NCI-H526 (cell line): ENCODE data around the gene U2SURP.

Experiments used
- DNase-seq, 2 experiments: peaks; one replicate each; lab custom pipeline; 2025; lab: John Stamatoyannopoulos, UW

Gene U2SURP

DNA sequence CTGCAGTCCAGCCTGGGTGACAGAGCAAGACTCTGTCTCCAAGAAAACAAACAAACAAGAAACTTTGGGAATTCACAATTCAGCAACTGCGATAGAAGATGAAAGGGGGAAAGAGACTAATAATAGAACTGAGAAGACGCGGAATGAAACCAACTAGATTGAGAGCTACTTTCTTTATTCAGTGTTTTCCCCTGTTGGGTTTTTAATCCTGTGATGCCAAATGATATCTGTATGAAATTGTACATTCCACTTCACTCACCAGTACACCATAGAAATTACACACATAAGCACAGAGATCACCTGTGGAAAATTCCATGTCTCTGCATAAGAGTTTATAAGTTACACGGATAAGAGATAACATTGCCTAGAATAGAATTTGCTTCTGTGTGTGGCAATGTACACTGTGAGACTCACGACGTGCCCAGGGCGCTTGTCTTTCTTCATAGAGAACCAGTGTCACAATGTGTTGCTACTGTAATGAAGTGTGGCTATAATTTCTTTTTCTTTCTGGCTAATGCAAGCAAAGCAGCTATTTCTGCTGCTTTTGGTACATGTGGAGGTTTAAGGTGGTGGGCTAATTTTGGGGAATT lies 100.5 kb downstream of the U2SURP start:
- no peak for DNase-seq

DNA sequence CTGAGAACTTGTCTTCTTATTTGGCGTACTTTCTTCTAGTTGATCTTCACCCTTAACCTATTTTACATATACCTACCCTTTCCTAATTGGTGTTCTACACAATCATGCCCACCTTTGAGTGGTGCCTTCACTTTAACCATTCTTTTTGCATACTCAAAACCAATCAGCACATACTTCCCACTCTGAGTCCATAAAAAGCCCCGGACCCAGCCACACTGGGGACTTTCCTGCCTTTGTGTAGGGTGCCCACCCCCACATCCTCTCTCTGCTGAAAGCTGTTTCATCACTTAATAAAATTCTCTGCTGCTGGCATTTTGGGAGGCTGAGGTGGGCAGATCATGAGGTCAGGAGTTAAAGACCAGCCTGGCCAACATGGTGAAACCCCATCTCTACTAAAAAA lies 102.3 kb downstream of the U2SURP start:
- DNase-seq: no peak

- DNase-seq: no peak
Observed at GRCh38 chr3:143105170-143105569, 103.8 kb downstream of the U2SURP start.

- DNase-seq: no peak
Observed at GRCh38 chr3:143109861-143110260, 108.5 kb downstream of the U2SURP start.
